HEK293T (cell line): ENCODE data around the gene SLCO3A1.

Experiments
- CTCF ChIA-PET: fragments of 350-600 bp; formaldehyde crosslinking; extraction: SDS; loops from one replicate; lab custom pipeline; 2021; ENCODE audit warnings: antibody characterized with exemption, inconsistent platforms; lab: Yijun Ruan, JAX
- POLR2A ChIA-PET: fragments of 350-600 bp; formaldehyde crosslinking; extraction: SDS; loops from one replicate; lab custom pipeline; 2020; ENCODE audit warnings: antibody characterized with exemption, inconsistent platforms; lab: Yijun Ruan, JAX
- DNase-seq: peaks from one replicate; pipeline ENCODE4 v3.0.0; 2012; ENCODE audit warnings: mixed read lengths; ENCODE audit errors: extremely low spot score
- ARNT ChIP-seq: fragments of 450-650 bp; IDR thresholded peaks from 2 replicates; pipeline ENCODE4 v1.6.1; 2017; ENCODE audit warnings: mild to moderate bottlenecking
- BHLHE40 ChIP-seq: fragments of 450-650 bp; IDR thresholded peaks from 2 replicates; pipeline ENCODE4 v1.6.1; 2016; ENCODE audit warnings: mild to moderate bottlenecking, moderate library complexity, borderline replicate concordance
- CTBP1 ChIP-seq: fragments of 450-650 bp; IDR thresholded peaks from 2 replicates; pipeline ENCODE4 v1.6.1; 2016; ENCODE audit warnings: borderline replicate concordance
- ELF4 ChIP-seq: fragments of 450-650 bp; IDR thresholded peaks from 2 replicates; pipeline ENCODE4 v1.6.1; 2017; ENCODE audit warnings: antibody characterized with exemption
- FOXA1 ChIP-seq: fragments of 450-650 bp; IDR thresholded peaks from 2 replicates; pipeline ENCODE4 v1.6.1; 2016; ENCODE audit warnings: mild to moderate bottlenecking
- FOXK2 ChIP-seq: fragments of 450-650 bp; IDR thresholded peaks from 2 replicates; pipeline ENCODE4 v1.6.1; 2016; ENCODE audit warnings: mild to moderate bottlenecking
- FOXM1 ChIP-seq: fragments of 450-650 bp; IDR thresholded peaks from 2 replicates; pipeline ENCODE4 v1.6.1; 2017; ENCODE audit warnings: mild to moderate bottlenecking, borderline replicate concordance
- HDGF ChIP-seq: fragments of 450-650 bp; IDR thresholded peaks from 2 replicates; pipeline ENCODE4 v1.6.1; 2017; ENCODE audit warnings: antibody characterized with exemption, borderline replicate concordance
- L3MBTL2 ChIP-seq: fragments of 450-650 bp; conservative IDR thresholded peaks from 2 replicates; pipeline ENCODE4 v1.6.1; 2016; ENCODE audit warnings: mild to moderate bottlenecking
- LEF1 ChIP-seq: fragments of 450-650 bp; IDR thresholded peaks from 2 replicates; pipeline ENCODE4 v1.6.1; 2017; ENCODE audit warnings: mild to moderate bottlenecking, borderline replicate concordance
- NFRKB ChIP-seq: fragments of 450-650 bp; IDR thresholded peaks from 2 replicates; pipeline ENCODE4 v1.6.1; 2016; ENCODE audit warnings: mild to moderate bottlenecking, moderate library complexity
- PKNOX1 ChIP-seq: fragments of 450-650 bp; IDR thresholded peaks from 2 replicates; pipeline ENCODE4 v1.6.1; 2016
- SP1 ChIP-seq: fragments of 450-650 bp; IDR thresholded peaks from 2 replicates; pipeline ENCODE4 v1.6.1; 2017
- SUZ12 ChIP-seq: fragments of 450-650 bp; IDR thresholded peaks from 2 replicates; pipeline ENCODE4 v1.6.1; 2016; ENCODE audit warnings: mild to moderate bottlenecking
- TARDBP ChIP-seq: fragments of 450-650 bp; IDR thresholded peaks from 2 replicates; pipeline ENCODE4 v1.6.1; 2016
- ZNF384 ChIP-seq: fragments of 450-650 bp; IDR thresholded peaks from 2 replicates; pipeline ENCODE4 v1.6.1; 2016

Gene SLCO3A1

GRCh38 chr15:92101708-92102394 lies 248.3 kb downstream of the SLCO3A1 start:
- ChIA-PET POLR2A (no interaction called here), CTCF (interaction anchor here (0.7 to 0.9 kb wide), 2 partner anchors 194 to 420 kb away, joined by 3 read pairs; no protein-coding TSS in a partner anchor)
- DNase-seq, result no peak
- TF ChIP-seq HDGF, result no peak
- no peak for TF ChIP-seq CTBP1
- no peak for TF ChIP-seq FOXM1
- TF ChIP-seq BHLHE40, result no peak
- TF ChIP-seq LEF1, result no peak
- no peak for TF ChIP-seq SP1
- TF ChIP-seq NFRKB, result no peak
- no peak for TF ChIP-seq PKNOX1
- no peak for TF ChIP-seq ARNT
- TF ChIP-seq TARDBP, result no peak
- no peak for TF ChIP-seq FOXA1
- TF ChIP-seq L3MBTL2, result no peak
- no peak for TF ChIP-seq ELF4
- TF ChIP-seq ZNF384, result no peak
- TF ChIP-seq SUZ12, result no peak

DNA sequence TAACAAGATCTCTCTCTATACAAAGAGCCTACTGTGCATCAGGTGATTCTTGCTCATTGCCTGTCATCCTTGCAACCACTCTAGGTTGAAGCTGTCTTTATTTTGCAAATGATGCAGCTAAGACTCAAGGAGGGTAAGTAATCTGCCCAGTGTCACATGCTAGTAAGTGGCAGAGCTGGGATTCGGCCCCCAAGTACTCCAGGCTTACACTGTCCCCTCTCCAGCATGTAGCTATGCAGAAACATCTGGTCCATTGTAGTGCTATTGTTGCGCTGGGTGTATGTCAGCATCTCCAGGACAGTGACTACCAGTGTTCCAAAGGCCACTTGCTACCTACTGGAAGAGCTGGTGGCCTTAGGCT lies 248.9 kb downstream of the SLCO3A1 start:
- POLR2A ChIA-PET, result no interaction called here
- CTCF ChIA-PET, result interaction anchor here (0.9 kb wide), 1 partner anchor 419 kb away, joined by 3 read pairs; no protein-coding TSS in a partner anchor
- DNase-seq, result no peak
- TF ChIP-seq ZNF384 (no peak), CTBP1 (no peak), PKNOX1 (no peak), HDGF (no peak), BHLHE40 (no peak), L3MBTL2 (no peak)

GRCh38 chr15:92104072-92104471 lies 250.6 kb downstream of the SLCO3A1 start:
- TF ChIP-seq CTBP1 (no peak), HDGF (no peak), FOXK2 (no peak), ELF4 (no peak), FOXA1 (no peak), PKNOX1 (no peak), SUZ12 (no peak), TARDBP (no peak), NFRKB (no peak), LEF1 (no peak), ZNF384 (no peak), BHLHE40 (no peak), L3MBTL2 (no peak), FOXM1 (no peak), ARNT (no peak)

GRCh38 chr15:92105611-92106010 lies 252.1 kb downstream of the SLCO3A1 start:
- DNase-seq, result no peak
- POLR2A ChIA-PET, result no interaction called here
- TF ChIP-seq BHLHE40 (no peak), ZNF384 (no peak), PKNOX1 (no peak), FOXK2 (no peak), SP1 (no peak), L3MBTL2 (no peak), LEF1 (no peak), CTBP1 (no peak), TARDBP (no peak), ELF4 (no peak), ARNT (no peak), HDGF (no peak), FOXM1 (no peak), SUZ12 (no peak), FOXA1 (no peak), NFRKB (no peak)
- CTCF ChIA-PET, result interaction anchor here (0.7 kb wide), 1 partner anchor 295 kb away, joined by 3 read pairs; no protein-coding TSS in a partner anchor

More at GRCh38 chr15:92104072-92104471, 250.6 kb downstream of the SLCO3A1 start:
- POLR2A ChIA-PET, result no interaction called here
- CTCF ChIA-PET, result no interaction called here
- DNase-seq, result no peak

GRCh38 chr15:92107510-92107909 lies 254.0 kb downstream of the SLCO3A1 start:
- ChIA-PET POLR2A (no interaction called here), CTCF (no interaction called here)
- TF ChIP-seq FOXK2 (no peak), L3MBTL2 (no peak), SP1 (no peak), ZNF384 (no peak), ELF4 (no peak), HDGF (no peak), ARNT (no peak), FOXM1 (no peak), CTBP1 (no peak), SUZ12 (no peak), PKNOX1 (no peak)
- DNase-seq, result no peak
